Fibroblast of lung (primary cell): ENCODE results near the gene LTBP1.

Experiments
- EZH2 ChIP-seq: IDR thresholded peaks from 2 replicates; pipeline ENCODE4 v1.5.1; 2012; ENCODE audit warnings: low read length, control low read depth, mild to moderate bottlenecking; ENCODE audit errors: missing control alignments
- TF ChIP-seq, protein P1 (sequence below), 2 donors: IDR thresholded peaks in 1 of 2; conservative IDR thresholded peaks in 1 of 2; 1 replicate in 1 of 2; 2 replicates in 1 of 2; pipeline ENCODE4 v1.5.1; 2011 to 2012; ENCODE audit warnings: low read length in 2 of 2, control low read depth in 1 of 2, inconsistent platforms in 1 of 2, low read depth in 1 of 2, mild to moderate bottlenecking in 1 of 2

DNA sequence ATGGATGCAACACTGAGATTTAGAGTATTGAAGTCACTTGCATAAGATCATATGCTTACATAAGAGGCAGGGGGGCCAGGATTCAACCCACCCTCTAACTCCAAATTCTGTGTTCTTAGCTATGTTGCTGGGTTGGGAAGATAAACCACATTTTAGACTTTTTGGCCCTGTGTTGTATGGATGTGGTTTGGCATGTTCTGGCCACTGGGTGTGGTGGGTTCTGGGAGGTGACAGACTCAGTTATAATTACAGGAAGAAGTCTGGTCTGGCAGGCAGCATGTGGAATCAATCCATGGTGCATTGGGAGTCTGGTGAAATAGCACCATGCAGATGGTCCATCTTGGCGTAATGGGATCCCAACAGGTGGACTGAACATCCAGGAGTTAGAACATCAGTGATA is 138.9 kb downstream of the LTBP1 start:
- TF ChIP-seq, protein P1, sequence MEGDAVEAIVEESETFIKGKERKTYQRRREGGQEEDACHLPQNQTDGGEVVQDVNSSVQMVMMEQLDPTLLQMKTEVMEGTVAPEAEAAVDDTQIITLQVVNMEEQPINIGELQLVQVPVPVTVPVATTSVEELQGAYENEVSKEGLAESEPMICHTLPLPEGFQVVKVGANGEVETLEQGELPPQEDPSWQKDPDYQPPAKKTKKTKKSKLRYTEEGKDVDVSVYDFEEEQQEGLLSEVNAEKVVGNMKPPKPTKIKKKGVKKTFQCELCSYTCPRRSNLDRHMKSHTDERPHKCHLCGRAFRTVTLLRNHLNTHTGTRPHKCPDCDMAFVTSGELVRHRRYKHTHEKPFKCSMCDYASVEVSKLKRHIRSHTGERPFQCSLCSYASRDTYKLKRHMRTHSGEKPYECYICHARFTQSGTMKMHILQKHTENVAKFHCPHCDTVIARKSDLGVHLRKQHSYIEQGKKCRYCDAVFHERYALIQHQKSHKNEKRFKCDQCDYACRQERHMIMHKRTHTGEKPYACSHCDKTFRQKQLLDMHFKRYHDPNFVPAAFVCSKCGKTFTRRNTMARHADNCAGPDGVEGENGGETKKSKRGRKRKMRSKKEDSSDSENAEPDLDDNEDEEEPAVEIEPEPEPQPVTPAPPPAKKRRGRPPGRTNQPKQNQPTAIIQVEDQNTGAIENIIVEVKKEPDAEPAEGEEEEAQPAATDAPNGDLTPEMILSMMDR (conservative IDR thresholded peaks at IDR 0.05 in 1 of 2, IDR thresholded peaks at IDR 0.05 in 1 of 2; ENCODE audit: low read depth in 1 of 2, low read length in 2 of 2): no peak
- no peak for TF ChIP-seq EZH2
